Hepatocyte (in vitro differentiated cells): ENCODE results near the gene LNX1. TPM values are rescaled to one million over a fixed set of nuclear protein-coding genes. Genes with fewer than 3 reads are reported as not detected.

Experiments used
- DNase-seq: peaks from one replicate; pipeline ENCODE4 v3.0.0-alpha.2; 2016; ENCODE audit warnings: low spot score
- H2AFZ ChIP-seq: fragments of 200-600 bp; sonication (generic); 2 replicates; pipeline ENCODE4 v1.6.0; 2016; ENCODE audit warnings: antibody characterized with exemption, mild to moderate bottlenecking
- H3K27ac ChIP-seq: fragments of 200-600 bp; sonication (generic); 2 replicates; pipeline ENCODE4 v1.5.1; 2016; ENCODE audit warnings: mild to moderate bottlenecking
- H3K27me3 ChIP-seq: fragments of 200-600 bp; sonication (generic); 2 replicates; pipeline ENCODE4 v1.6.1; 2016
- H3K36me3 ChIP-seq: fragments of 200-600 bp; sonication (generic); replicated peaks from 2 replicates; pipeline ENCODE4 v1.5.1; 2016; ENCODE audit warnings: low read depth; ENCODE audit not compliant: insufficient read depth
- H3K4me1 ChIP-seq: fragments of 200-600 bp; sonication (generic); 2 replicates; pipeline ENCODE4 v1.5.1; 2016; ENCODE audit warnings: mild to moderate bottlenecking, moderate library complexity; ENCODE audit not compliant: insufficient read depth
- H3K4me2 ChIP-seq: fragments of 200-600 bp; sonication (generic); 2 replicates; pipeline ENCODE4 v1.6.0; 2016
- H3K4me3 ChIP-seq: fragments of 200-600 bp; sonication (generic); 2 replicates; pipeline ENCODE4 v1.5.1; 2016; ENCODE audit warnings: mild to moderate bottlenecking
- H3K79me2 ChIP-seq: fragments of 200-600 bp; sonication (generic); 2 replicates; pipeline ENCODE4 v1.6.0; 2017; ENCODE audit warnings: mild to moderate bottlenecking
- H3K9me2 ChIP-seq: fragments of 200-600 bp; sonication (generic); replicated peaks from 2 replicates; pipeline ENCODE4 v1.6.0; 2017; ENCODE audit warnings: mild to moderate bottlenecking; ENCODE audit not compliant: insufficient read depth
- H3K9me3 ChIP-seq: fragments of 200-600 bp; sonication (generic); 2 replicates; pipeline ENCODE4 v1.5.1; 2016; ENCODE audit warnings: low read depth, mild to moderate bottlenecking
- H4K20me1 ChIP-seq: fragments of 200-600 bp; sonication (generic); 2 replicates; pipeline ENCODE4 v1.6.0; 2016; ENCODE audit warnings: mild to moderate bottlenecking; ENCODE audit not compliant: insufficient read depth, poor library complexity, severe bottlenecking
- CTCF ChIP-seq: fragments of 200-600 bp; sonication (generic); IDR thresholded peaks from 2 replicates; pipeline ENCODE4 v1.5.1; 2016; ENCODE audit warnings: antibody characterized with exemption, mild to moderate bottlenecking; ENCODE audit not compliant: poor library complexity
- EZH2 ChIP-seq: fragments of 200-600 bp; sonication (generic); IDR thresholded peaks from 2 replicates; pipeline ENCODE4 v1.6.1; 2016; ENCODE audit warnings: antibody characterized with exemption, mild to moderate bottlenecking, borderline replicate concordance
- EZH2phosphoT487 ChIP-seq: fragments of 200-600 bp; sonication (generic); IDR thresholded peaks from one replicate; pipeline ENCODE4 v1.6.1; 2018; ENCODE audit warnings: antibody characterized with exemption, mild to moderate bottlenecking, low read depth, moderate library complexity; ENCODE audit not compliant: unreplicated experiment, severe bottlenecking
- WGBS: methylation state at CpG from one replicate; pipeline ENCODE4 v1.1.6; 2016; ENCODE audit warnings: low lambda C conversion rate; ENCODE audit errors: missing lambda C conversion rate; 5-methylcytosine and 5-hydroxymethylcytosine counted together
- polyA plus RNA-seq: library from polyadenylated mRNA; unstranded; fragments of >200 nt; fragmentation: Nextera tagmentation; extraction: Ambion mirVana; gene quantifications from 2 replicates; pipeline ENCODE4 v1.2.1, GENCODE V29; 2016
- total RNA-seq: library from RNA; depleted of rRNA; stranded (reverse); fragments of >200 nt; gene quantifications from 2 replicates; pipeline ENCODE4 v1.2.3, GENCODE V29; 2014

The LNX1 gene
- total and polyA plus RNA-seq, 2 experiments from 2014 or later = 8.4 to 16.7 TPM

DNA sequence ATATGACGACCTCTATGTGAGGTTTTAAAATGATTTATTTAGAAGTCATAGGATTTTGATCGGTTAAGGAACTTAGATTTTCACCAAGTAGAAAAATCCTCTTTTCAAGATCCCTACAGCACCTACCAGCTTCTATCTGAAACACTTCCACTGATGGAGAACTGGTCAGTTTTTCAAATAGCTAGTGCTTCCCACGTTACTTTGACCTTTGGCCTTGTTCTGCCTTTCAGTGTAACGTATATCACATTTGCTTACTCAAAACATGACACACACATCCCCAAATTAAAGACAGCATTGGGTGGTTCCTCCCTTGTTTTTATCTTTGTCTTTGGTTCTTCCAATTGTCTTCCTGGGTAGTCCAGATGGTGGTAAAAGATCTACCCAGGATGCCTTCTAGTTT is 6.6 kb downstream of the LNX1 start:
- no peak overlapping the region for H3K4me3 ChIP-seq
- no peaks in the 10 kb centered on the region for H3K9me2 ChIP-seq
- H3K36me3 ChIP-seq = no peaks in the 10 kb centered on the region
- H3K27ac ChIP-seq = no peak overlapping the region
- H2AFZ ChIP-seq = no peak overlapping the region
- peaks cover 75% of the 10 kb centered on the region for H3K79me2 ChIP-seq
- DNase-seq = no peak
- no peaks in the 10 kb centered on the region for H3K9me3 ChIP-seq
- H3K4me1 ChIP-seq = peaks cover 33% of the 10 kb centered on the region
- WGBS = 77% methylated on average over 4 of the region's 4 CpGs
- no peaks in the 10 kb centered on the region for H4K20me1 ChIP-seq
- H3K27me3 ChIP-seq = no peaks in the 10 kb centered on the region
- no peak for TF ChIP-seq CTCF
- TF ChIP-seq EZH2 = no peak
- no peak for TF ChIP-seq EZH2phosphoT487
- no peak overlapping the region for H3K4me2 ChIP-seq

DNA sequence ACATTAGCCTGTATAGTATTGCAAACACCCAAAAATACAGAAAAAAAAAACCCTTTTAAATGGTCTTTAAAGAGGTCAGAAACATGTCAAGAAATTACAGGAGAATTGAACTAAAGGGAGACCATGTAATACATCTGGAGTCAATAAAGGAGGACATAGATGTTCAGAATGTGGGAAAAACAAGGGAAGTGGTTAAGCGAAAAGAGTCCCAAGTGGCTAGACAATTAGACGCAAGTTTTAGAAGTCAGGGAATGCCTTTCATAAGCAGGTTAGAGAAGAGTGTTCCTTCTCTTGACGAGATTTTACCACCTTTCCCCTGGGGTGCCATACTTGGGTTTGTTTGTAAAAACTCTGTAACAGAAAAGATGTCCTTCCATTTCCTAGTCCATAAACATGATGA is 7.8 kb downstream of the LNX1 start:
- Histone ChIP-seq H2AFZ (no peak overlapping the region), H3K4me1 (peaks cover 26% of the 10 kb centered on the region), H3K9me2 (no peaks in the 10 kb centered on the region), H3K4me2 (no peak overlapping the region), H3K79me2 (peaks cover 75% of the 10 kb centered on the region), H3K36me3 (no peaks in the 10 kb centered on the region), H3K27ac (no peak overlapping the region), H3K27me3 (no peaks in the 10 kb centered on the region), H4K20me1 (no peaks in the 10 kb centered on the region), H3K4me3 (no peak overlapping the region), H3K9me3 (no peaks in the 10 kb centered on the region)
- TF ChIP-seq EZH2phosphoT487 (no peak), EZH2 (no peak), CTCF (no peak)
- DNase-seq = no peak
- WGBS = 75% methylated on average over 3 of the region's 3 CpGs

GRCh38 chr4:53582194-53582593 is 9.1 kb downstream of the LNX1 start:
- no peaks in the 10 kb centered on the region for H3K36me3 ChIP-seq
- no peak overlapping the region for H3K4me3 ChIP-seq
- no peak overlapping the region for H2AFZ ChIP-seq
- H3K79me2 ChIP-seq = peaks cover 77% of the 10 kb centered on the region
- peak overlapping the region; percentile 3 for H3K27ac ChIP-seq
- peaks cover 31% of the 10 kb centered on the region for H3K4me1 ChIP-seq
- WGBS = 38% methylated on average over 4 of the region's 4 CpGs
- no peaks in the 10 kb centered on the region for H3K9me3 ChIP-seq
- TF ChIP-seq EZH2 = no peak
- TF ChIP-seq EZH2phosphoT487 = no peak
- TF ChIP-seq CTCF = no peak
- no peaks in the 10 kb centered on the region for H4K20me1 ChIP-seq
- H3K9me2 ChIP-seq = no peaks in the 10 kb centered on the region
- no peak for DNase-seq
- H3K27me3 ChIP-seq = no peaks in the 10 kb centered on the region
- H3K4me2 ChIP-seq = peak overlapping the region; percentile 38

DNA sequence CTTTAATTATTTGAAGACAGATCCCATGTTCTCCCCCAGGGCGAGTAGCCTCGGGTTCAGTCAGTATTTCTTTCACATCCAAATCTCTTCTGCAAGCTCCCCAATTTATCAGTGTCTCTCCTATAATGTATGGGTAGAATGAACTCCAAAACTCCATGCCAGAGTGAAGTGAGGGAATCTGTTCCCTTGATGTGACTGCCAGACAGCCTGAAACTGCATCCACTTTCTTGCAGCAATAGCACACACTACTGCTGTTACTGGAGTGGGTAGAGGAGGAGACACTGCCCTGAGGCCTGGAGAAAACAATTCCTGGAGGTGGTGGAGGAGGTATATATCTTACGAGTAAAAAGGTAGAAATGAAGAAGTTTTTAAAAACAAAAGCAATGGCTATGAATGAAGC is 11.0 kb downstream of the LNX1 start:
- no peak for DNase-seq
- 76% methylated on average over 3 of the region's 3 CpGs for WGBS
- Histone ChIP-seq H3K4me3 (no peak overlapping the region), H3K79me2 (peaks cover 66% of the 10 kb centered on the region), H3K4me1 (peaks cover 33% of the 10 kb centered on the region), H2AFZ (no peak overlapping the region), H3K27me3 (no peaks in the 10 kb centered on the region), H3K27ac (no peak overlapping the region), H3K36me3 (no peaks in the 10 kb centered on the region), H4K20me1 (no peaks in the 10 kb centered on the region), H3K9me2 (no peaks in the 10 kb centered on the region), H3K9me3 (no peaks in the 10 kb centered on the region), H3K4me2 (no peak overlapping the region)
- TF ChIP-seq EZH2phosphoT487 = no peak
- no peak for TF ChIP-seq CTCF
- TF ChIP-seq EZH2 = no peak
